SK-N-SH (cell line): ENCODE measurements around the gene DPM2. TPM values are rescaled to one million over a fixed set of nuclear protein-coding genes. Genes with fewer than 3 reads are reported as not detected.

Experiments used
- CTCF ChIA-PET: fragments of 300-600, 350-600 bp; formaldehyde crosslinking; extraction: SDS; loops from one replicate; lab custom pipeline; 2021; lab: Yijun Ruan, JAX
- POLR2A ChIA-PET: fragments of 350-600 bp; sonication (Branson Sonifier 250); formaldehyde crosslinking; extraction: SDS; loops from one replicate; lab custom pipeline; 2020; ENCODE audit warnings: antibody characterized with exemption, inconsistent platforms; lab: Yijun Ruan, JAX
- DNase-seq: peaks from one replicate; pipeline ENCODE4 v3.0.0; 2012
- H2AFZ ChIP-seq: fragments of 200-600 bp; sonication (generic); 2 replicates; pipeline ENCODE4 v1.8.1; 2016; ENCODE audit warnings: antibody characterized with exemption, mild to moderate bottlenecking, low read depth
- H3F3A ChIP-seq: fragments of 200-600 bp; sonication (generic); replicated peaks from 2 replicates; pipeline ENCODE3; 2016; ENCODE audit warnings: antibody characterized with exemption, mild to moderate bottlenecking; ENCODE audit not compliant: insufficient read depth
- H3K27ac ChIP-seq, 2 experiments: fragments of 200-500 bp in 1 of 2; fragments of 200-600 bp in 1 of 2; sonication (Bioruptor generic) in 1 of 2; sonication (generic), shearing (Covaris generic) in 1 of 2; 2 replicates each; pipeline versions ENCODE4 v1.5.1 to v1.6.1; 2014 to 2016; ENCODE audit warnings: low read depth in 2 of 2, inconsistent platforms in 1 of 2, low read length in 1 of 2, mild to moderate bottlenecking in 1 of 2, mixed read lengths in 1 of 2
- H3K27me3 ChIP-seq: fragments of 200-600 bp; sonication (generic), shearing (Covaris generic); 2 replicates; pipeline ENCODE4 v1.6.1; 2016; ENCODE audit warnings: mixed run types; ENCODE audit not compliant: insufficient read depth
- H3K36me3 ChIP-seq, 2 experiments: fragments of 200-500 bp in 1 of 2; fragments of 200-600 bp in 1 of 2; sonication (Bioruptor generic) in 1 of 2; sonication (generic) in 1 of 2; replicated peaks in 1 of 2; 2 replicates each; pipeline versions ENCODE3 to v1.5.1; 2014 to 2016; ENCODE audit warnings: low read length in 1 of 2, mild to moderate bottlenecking in 1 of 2; ENCODE audit not compliant: insufficient read depth in 2 of 2, control insufficient read depth in 1 of 2
- H3K4me1 ChIP-seq, 2 experiments: fragments of 200-500 bp in 1 of 2; fragments of 200-600 bp in 1 of 2; sonication (Bioruptor generic) in 1 of 2; sonication (generic), shearing (Covaris generic) in 1 of 2; 2 replicates each; pipeline versions ENCODE4 v1.5.1 to v1.6.1; 2014 to 2016; ENCODE audit warnings: low read depth in 1 of 2, low read length in 1 of 2, mixed run types in 1 of 2; ENCODE audit not compliant: insufficient read depth in 2 of 2, control insufficient read depth in 1 of 2
- H3K4me2 ChIP-seq: fragments of 200-600 bp; sonication (generic), shearing (Covaris generic); 2 replicates; pipeline ENCODE4 v1.6.1; 2017; ENCODE audit warnings: mixed run types
- H3K4me3 ChIP-seq, 2 experiments: fragments of 200-500 bp in 1 of 2; fragments of 200-600 bp in 1 of 2; sonication (Bioruptor generic) in 1 of 2; sonication (generic), shearing (Covaris generic) in 1 of 2; 2 replicates each; pipeline versions ENCODE4 v1.5.1 to v1.8.1; 2014 to 2016; ENCODE audit warnings: low read depth in 2 of 2, inconsistent platforms in 1 of 2, low read length in 1 of 2, mild to moderate bottlenecking in 1 of 2, mixed read lengths in 1 of 2, moderate library complexity in 1 of 2
- H3K79me2 ChIP-seq: fragments of 200-600 bp; sonication (generic); 2 replicates; pipeline ENCODE4 v1.8.1; 2017; ENCODE audit warnings: mild to moderate bottlenecking; ENCODE audit not compliant: insufficient read depth
- H3K9ac ChIP-seq: fragments of 200-600 bp; sonication (generic); 2 replicates; pipeline ENCODE4 v1.6.1; 2017; ENCODE audit warnings: mixed run types
- H3K9me2 ChIP-seq: fragments of 200-600 bp; sonication (generic); 2 replicates; pipeline ENCODE4 v1.6.1; 2017; ENCODE audit warnings: mixed run types
- H3K9me3 ChIP-seq: fragments of 200-600 bp; sonication (generic); 2 replicates; pipeline ENCODE4 v1.6.1; 2017; ENCODE audit warnings: mixed run types, mild to moderate bottlenecking, moderate library complexity
- H4K20me1 ChIP-seq: fragments of 200-600 bp; sonication (generic); 2 replicates; pipeline ENCODE4 v1.6.1; 2017; ENCODE audit warnings: mild to moderate bottlenecking, mixed run types; ENCODE audit not compliant: insufficient read depth
- CHD2 ChIP-seq: fragments of 150-350 bp; IDR thresholded peaks from 2 replicates; pipeline ENCODE4 v1.6.1; 2018; ENCODE audit warnings: low read length; ENCODE audit not compliant: partially characterized antibody
- ELF1 ChIP-seq: IDR thresholded peaks from 2 replicates; pipeline ENCODE4 v1.4.0; 2012
- FOSL2 ChIP-seq: IDR thresholded peaks from 2 replicates; pipeline ENCODE4 v1.4.0; 2012; ENCODE audit warnings: low read depth, mild to moderate bottlenecking, moderate library complexity, borderline replicate concordance
- FOXM1 ChIP-seq: IDR thresholded peaks from 2 replicates; pipeline ENCODE4 v1.4.0; 2012; ENCODE audit warnings: low read depth, mild to moderate bottlenecking
- GABPA ChIP-seq: IDR thresholded peaks from 2 replicates; pipeline ENCODE4 v1.4.0; 2012; ENCODE audit warnings: low read depth, mild to moderate bottlenecking
- GATA2 ChIP-seq: sonication (generic); formaldehyde crosslinking; IDR thresholded peaks from 2 replicates; pipeline ENCODE4 v1.5.0; 2020; ENCODE audit warnings: mild to moderate bottlenecking, missing genetic modification reagents
- MEF2A ChIP-seq: IDR thresholded peaks from 2 replicates; pipeline ENCODE4 v1.4.0; 2012; ENCODE audit warnings: low read depth, borderline replicate concordance
- NFIC ChIP-seq: IDR thresholded peaks from 2 replicates; pipeline ENCODE4 v1.4.0; 2012; ENCODE audit warnings: borderline replicate concordance
- NRF1 ChIP-seq: IDR thresholded peaks from 2 replicates; pipeline ENCODE4 v1.6.1; 2012; ENCODE audit warnings: low read depth, mild to moderate bottlenecking, low read length
- POLR2AphosphoS5 ChIP-seq: IDR thresholded peaks from 2 replicates; pipeline ENCODE4 v1.6.1; 2012; ENCODE audit warnings: low read depth, low read length
- RAD21 ChIP-seq: IDR thresholded peaks from 2 replicates; pipeline ENCODE4 v1.6.1; 2012; ENCODE audit warnings: mild to moderate bottlenecking, low read length
- REST ChIP-seq: IDR thresholded peaks from 2 replicates; pipeline ENCODE4 v1.6.1; 2012; ENCODE audit warnings: mild to moderate bottlenecking, low read depth, low read length, moderate library complexity
- SIN3A ChIP-seq: IDR thresholded peaks from 2 replicates; pipeline ENCODE4 v1.6.1; 2012; ENCODE audit warnings: low read depth, mild to moderate bottlenecking, low read length, moderate library complexity, borderline replicate concordance
- TEAD4 ChIP-seq: IDR thresholded peaks from 2 replicates; pipeline ENCODE4 v1.4.0; 2012; ENCODE audit warnings: mild to moderate bottlenecking, borderline replicate concordance; ENCODE audit not compliant: insufficient read depth
- YY1 ChIP-seq: IDR thresholded peaks from 2 replicates; pipeline ENCODE4 v1.4.0; 2012; ENCODE audit warnings: low read depth, mild to moderate bottlenecking
- WGBS: methylation state at CpG from one replicate; pipeline ENCODE4 v1.1.6; 2017; ENCODE audit warnings: low lambda C conversion rate; 5-methylcytosine and 5-hydroxymethylcytosine counted together
- polyA plus RNA-seq, 3 experiments: library from polyadenylated mRNA; depleted of rRNA; stranded (reverse); fragments of >200 nt; gene quantifications; 2 replicates each; pipeline ENCODE4 v1.2.3, GENCODE V29; 2012
- TF ChIP-seq, protein P1 (sequence below): IDR thresholded peaks from 2 replicates; pipeline ENCODE4 v1.4.0; 2012; ENCODE audit warnings: low read depth
- TF ChIP-seq, protein P2 (sequence below): fragments of 150-350 bp; IDR thresholded peaks from 2 replicates; pipeline ENCODE4 v1.6.1; 2016; ENCODE audit warnings: mild to moderate bottlenecking, low read depth, low read length
- TF ChIP-seq, protein P3 (sequence below): IDR thresholded peaks from 2 replicates; pipeline ENCODE4 v1.4.0; 2012; ENCODE audit warnings: low read depth, borderline replicate concordance
- TF ChIP-seq, protein P4 (sequence below): fragments of 150-350 bp; IDR thresholded peaks from 2 replicates; pipeline ENCODE4 v1.6.1; 2017; ENCODE audit warnings: antibody characterized with exemption, low read length, low read depth, borderline replicate concordance
- TF ChIP-seq, protein P5 (sequence below): IDR thresholded peaks from 2 replicates; pipeline ENCODE4 v1.4.0; 2012; ENCODE audit warnings: low read depth, borderline replicate concordance

The DPM2 gene
- polyA plus RNA-seq, 1 of the 3 experiments (the other 2 are of a cell fraction), result 106 TPM

DNA sequence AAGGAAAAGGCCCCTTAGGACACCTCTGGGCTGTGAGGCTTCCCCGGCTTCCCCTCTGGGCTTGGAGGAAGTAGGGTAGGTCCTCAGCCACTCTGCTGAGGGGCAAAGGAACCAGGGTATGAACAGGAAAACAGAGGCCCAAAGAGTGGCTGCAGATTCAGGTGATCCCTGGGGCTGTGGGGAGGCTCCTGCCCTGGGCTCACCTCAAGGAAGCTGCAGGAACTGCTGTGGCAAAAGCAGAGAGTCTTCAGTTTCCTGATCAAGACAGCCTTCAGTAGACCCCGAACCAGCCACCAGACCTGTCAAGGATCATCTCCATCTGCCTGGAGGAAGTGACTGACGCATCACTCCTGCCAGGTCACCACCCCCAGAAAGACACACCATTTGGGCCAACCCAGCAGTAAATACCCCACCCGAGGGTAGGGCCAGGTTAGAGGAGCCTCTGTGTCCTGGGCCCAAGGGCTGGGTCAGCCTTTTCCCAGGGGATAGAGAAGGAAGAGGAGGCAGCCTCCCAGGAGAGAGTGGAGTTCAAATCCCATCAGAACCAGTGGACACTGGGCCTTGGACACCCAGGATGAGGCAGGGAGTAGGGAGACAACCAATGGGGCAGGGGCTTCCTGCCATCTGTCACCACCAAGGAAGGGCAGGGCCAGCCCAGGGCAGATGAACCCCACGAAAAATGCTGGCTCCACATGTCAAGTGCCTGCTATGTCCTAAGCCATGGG, 32.5 kb downstream of the DPM2 start:
- ChIA-PET CTCF (interaction anchor here (1.2 to 1.8 kb wide), 3 partner anchors 31 to 170 kb away, joined by 4 to 5 read pairs (median 4); partner anchors contain the start of gene TOR2A), POLR2A (interaction anchor here (1.0 kb wide), 1 partner anchor 10 kb away, joined by 4 read pairs; no protein-coding TSS in a partner anchor)
- TF ChIP-seq TEAD4, result no peak
- no peak for TF ChIP-seq GATA2
- TF ChIP-seq REST, result no peak
- TF ChIP-seq YY1, result no peak
- TF ChIP-seq GABPA, result no peak
- TF ChIP-seq, protein P1, sequence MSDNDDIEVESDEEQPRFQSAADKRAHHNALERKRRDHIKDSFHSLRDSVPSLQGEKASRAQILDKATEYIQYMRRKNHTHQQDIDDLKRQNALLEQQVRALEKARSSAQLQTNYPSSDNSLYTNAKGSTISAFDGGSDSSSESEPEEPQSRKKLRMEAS, result no peak
- TF ChIP-seq, protein P2, sequence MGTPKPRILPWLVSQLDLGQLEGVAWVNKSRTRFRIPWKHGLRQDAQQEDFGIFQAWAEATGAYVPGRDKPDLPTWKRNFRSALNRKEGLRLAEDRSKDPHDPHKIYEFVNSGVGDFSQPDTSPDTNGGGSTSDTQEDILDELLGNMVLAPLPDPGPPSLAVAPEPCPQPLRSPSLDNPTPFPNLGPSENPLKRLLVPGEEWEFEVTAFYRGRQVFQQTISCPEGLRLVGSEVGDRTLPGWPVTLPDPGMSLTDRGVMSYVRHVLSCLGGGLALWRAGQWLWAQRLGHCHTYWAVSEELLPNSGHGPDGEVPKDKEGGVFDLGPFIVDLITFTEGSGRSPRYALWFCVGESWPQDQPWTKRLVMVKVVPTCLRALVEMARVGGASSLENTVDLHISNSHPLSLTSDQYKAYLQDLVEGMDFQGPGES, result no peak
- TF ChIP-seq, protein P3, sequence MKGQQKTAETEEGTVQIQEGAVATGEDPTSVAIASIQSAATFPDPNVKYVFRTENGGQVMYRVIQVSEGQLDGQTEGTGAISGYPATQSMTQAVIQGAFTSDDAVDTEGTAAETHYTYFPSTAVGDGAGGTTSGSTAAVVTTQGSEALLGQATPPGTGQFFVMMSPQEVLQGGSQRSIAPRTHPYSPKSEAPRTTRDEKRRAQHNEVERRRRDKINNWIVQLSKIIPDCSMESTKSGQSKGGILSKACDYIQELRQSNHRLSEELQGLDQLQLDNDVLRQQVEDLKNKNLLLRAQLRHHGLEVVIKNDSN, result no peak
- no peak for TF ChIP-seq MEF2A
- TF ChIP-seq SIN3A, result no peak
- no peak for TF ChIP-seq POLR2AphosphoS5
- no peak for TF ChIP-seq FOSL2
- no peak for TF ChIP-seq NRF1
- no peak for TF ChIP-seq ELF1
- TF ChIP-seq NFIC, result no peak
- TF ChIP-seq, protein P4, sequence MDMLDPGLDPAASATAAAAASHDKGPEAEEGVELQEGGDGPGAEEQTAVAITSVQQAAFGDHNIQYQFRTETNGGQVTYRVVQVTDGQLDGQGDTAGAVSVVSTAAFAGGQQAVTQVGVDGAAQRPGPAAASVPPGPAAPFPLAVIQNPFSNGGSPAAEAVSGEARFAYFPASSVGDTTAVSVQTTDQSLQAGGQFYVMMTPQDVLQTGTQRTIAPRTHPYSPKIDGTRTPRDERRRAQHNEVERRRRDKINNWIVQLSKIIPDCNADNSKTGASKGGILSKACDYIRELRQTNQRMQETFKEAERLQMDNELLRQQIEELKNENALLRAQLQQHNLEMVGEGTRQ, result no peak
- TF ChIP-seq, protein P5, sequence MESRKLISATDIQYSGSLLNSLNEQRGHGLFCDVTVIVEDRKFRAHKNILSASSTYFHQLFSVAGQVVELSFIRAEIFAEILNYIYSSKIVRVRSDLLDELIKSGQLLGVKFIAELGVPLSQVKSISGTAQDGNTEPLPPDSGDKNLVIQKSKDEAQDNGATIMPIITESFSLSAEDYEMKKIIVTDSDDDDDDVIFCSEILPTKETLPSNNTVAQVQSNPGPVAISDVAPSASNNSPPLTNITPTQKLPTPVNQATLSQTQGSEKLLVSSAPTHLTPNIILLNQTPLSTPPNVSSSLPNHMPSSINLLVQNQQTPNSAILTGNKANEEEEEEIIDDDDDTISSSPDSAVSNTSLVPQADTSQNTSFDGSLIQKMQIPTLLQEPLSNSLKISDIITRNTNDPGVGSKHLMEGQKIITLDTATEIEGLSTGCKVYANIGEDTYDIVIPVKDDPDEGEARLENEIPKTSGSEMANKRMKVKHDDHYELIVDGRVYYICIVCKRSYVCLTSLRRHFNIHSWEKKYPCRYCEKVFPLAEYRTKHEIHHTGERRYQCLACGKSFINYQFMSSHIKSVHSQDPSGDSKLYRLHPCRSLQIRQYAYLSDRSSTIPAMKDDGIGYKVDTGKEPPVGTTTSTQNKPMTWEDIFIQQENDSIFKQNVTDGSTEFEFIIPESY, result no peak
- TF ChIP-seq RAD21, result no peak
- no peak for TF ChIP-seq CHD2
- TF ChIP-seq FOXM1, result no peak
- H3K4me1 ChIP-seq, result peaks cover 0 to 15% of the 10 kb centered on the region in 2 experiments; a peak in 1 of 4 replicates
- H3F3A ChIP-seq, result peaks cover 3% of the 10 kb centered on the region
- H3K36me3 ChIP-seq, result no peaks in the 10 kb centered on the region
- H3K9me3 ChIP-seq, result no peaks in the 10 kb centered on the region
- WGBS, result 66% methylated on average over 3 of the region's 5 CpGs
- no peak for DNase-seq
- H4K20me1 ChIP-seq, result no peaks in the 10 kb centered on the region
- H2AFZ ChIP-seq, result no peak overlapping the region
- H3K27ac ChIP-seq, result no peak overlapping the region; a peak in 1 of 4 replicates
- no peak overlapping the region for H3K9ac ChIP-seq
- no peaks in the 10 kb centered on the region for H3K27me3 ChIP-seq
- H3K4me3 ChIP-seq, result no peak overlapping the region
- H3K4me2 ChIP-seq, result no peak overlapping the region
- no peaks in the 10 kb centered on the region for H3K79me2 ChIP-seq
- no peaks in the 10 kb centered on the region for H3K9me2 ChIP-seq
